ENCODE results near the gene PPFIA2.

Gene PPFIA2

GRCh38 chr12:81253360-81253759, 505.8 kb downstream of the PPFIA2 start:
- POLR2A ChIA-PET = no interaction called here
- DNase-seq (ENCODE audit: low read depth, low spot score) = no peak
- no peak overlapping the region for H3K4me3 ChIP-seq (ENCODE audit: low read depth, low read length)
- no peak for TF ChIP-seq CTCF (IDR thresholded peaks at IDR 0.05; ENCODE audit: insufficient read depth, low read length, missing control alignments)
- CTCF ChIA-PET = no interaction called here

GRCh38 chr12:81252228-81252627, 506.9 kb downstream of the PPFIA2 start:
- no peak overlapping the region for H3K4me3 ChIP-seq (ENCODE audit: low read depth, low read length)
- no peak for TF ChIP-seq CTCF (IDR thresholded peaks at IDR 0.05; ENCODE audit: insufficient read depth, low read length, missing control alignments)
- ChIA-PET CTCF (no interaction called here), POLR2A (no interaction called here)
- no peak for DNase-seq (ENCODE audit: low read depth, low spot score)

GRCh38 chr12:81249976-81250375, 509.2 kb downstream of the PPFIA2 start:
- ChIA-PET CTCF (no interaction called here), POLR2A (no interaction called here)
- no peak overlapping the region for H3K4me3 ChIP-seq (ENCODE audit: low read depth, low read length)
- TF ChIP-seq CTCF (IDR thresholded peaks at IDR 0.05; ENCODE audit: insufficient read depth, low read length, missing control alignments) = no peak
- DNase-seq (ENCODE audit: low read depth, low spot score) = no peak

- no peak for DNase-seq (ENCODE audit: low read depth, low spot score)
- ChIA-PET POLR2A (no interaction called here), CTCF (interaction anchor here (0.8 kb wide), 1 partner anchor 12 kb away, joined by 4 read pairs; no protein-coding TSS in a partner anchor)
- H3K4me3 ChIP-seq (ENCODE audit: low read depth, low read length) = no peak overlapping the region
- TF ChIP-seq CTCF (IDR thresholded peaks at IDR 0.05; ENCODE audit: insufficient read depth, low read length, missing control alignments) = no peak
Observed at GRCh38 chr12:81245907-81246570, 513.1 kb downstream of the PPFIA2 start.

GRCh38 chr12:81245458-81245857, 513.7 kb downstream of the PPFIA2 start:
- TF ChIP-seq CTCF (IDR thresholded peaks at IDR 0.05; ENCODE audit: insufficient read depth, low read length, missing control alignments) = no peak
- ChIA-PET POLR2A (no interaction called here), CTCF (interaction anchor here (0.8 kb wide), 1 partner anchor 12 kb away, joined by 4 read pairs; no protein-coding TSS in a partner anchor)
- no peak overlapping the region for H3K4me3 ChIP-seq (ENCODE audit: low read depth, low read length)
- no peak for DNase-seq (ENCODE audit: low read depth, low spot score)

GRCh38 chr12:81231574-81232368, 527.4 kb downstream of the PPFIA2 start:
- DNase-seq (ENCODE audit: low read depth, low spot score) = no peak
- no peak overlapping the region for H3K4me3 ChIP-seq (ENCODE audit: low read depth, low read length)
- ChIA-PET CTCF (interaction anchor here (1.1 kb wide), 1 partner anchor 9 kb away, joined by 3 read pairs; no protein-coding TSS in a partner anchor), POLR2A (no interaction called here)
- TF ChIP-seq CTCF (IDR thresholded peaks at IDR 0.05; ENCODE audit: insufficient read depth, low read length, missing control alignments) = no peak
